HFF-Myc (cell line): ENCODE data around the gene TRIM33.

Source experiments
- DNase-seq: peaks from one replicate; pipeline ENCODE4 v3.0.0-alpha.2; 2011; ENCODE audit warnings: low read depth; ENCODE audit errors: extremely low read depth
- H3K4me3 ChIP-seq: replicated peaks from 2 replicates; pipeline ENCODE4 v1.5.1; 2011; ENCODE audit warnings: low read depth, mild to moderate bottlenecking, control low read depth, low read length
- TF ChIP-seq, protein P1 (sequence below): IDR thresholded peaks from 2 replicates; pipeline ENCODE4 v1.5.1; 2012; ENCODE audit warnings: mild to moderate bottlenecking, low read depth, low read length, control low read depth; ENCODE audit errors: missing control alignments

The TRIM33 gene

GRCh38 chr1:114470681-114471080 lies 40.3 kb downstream of the TRIM33 start:
- TF ChIP-seq, protein P1, sequence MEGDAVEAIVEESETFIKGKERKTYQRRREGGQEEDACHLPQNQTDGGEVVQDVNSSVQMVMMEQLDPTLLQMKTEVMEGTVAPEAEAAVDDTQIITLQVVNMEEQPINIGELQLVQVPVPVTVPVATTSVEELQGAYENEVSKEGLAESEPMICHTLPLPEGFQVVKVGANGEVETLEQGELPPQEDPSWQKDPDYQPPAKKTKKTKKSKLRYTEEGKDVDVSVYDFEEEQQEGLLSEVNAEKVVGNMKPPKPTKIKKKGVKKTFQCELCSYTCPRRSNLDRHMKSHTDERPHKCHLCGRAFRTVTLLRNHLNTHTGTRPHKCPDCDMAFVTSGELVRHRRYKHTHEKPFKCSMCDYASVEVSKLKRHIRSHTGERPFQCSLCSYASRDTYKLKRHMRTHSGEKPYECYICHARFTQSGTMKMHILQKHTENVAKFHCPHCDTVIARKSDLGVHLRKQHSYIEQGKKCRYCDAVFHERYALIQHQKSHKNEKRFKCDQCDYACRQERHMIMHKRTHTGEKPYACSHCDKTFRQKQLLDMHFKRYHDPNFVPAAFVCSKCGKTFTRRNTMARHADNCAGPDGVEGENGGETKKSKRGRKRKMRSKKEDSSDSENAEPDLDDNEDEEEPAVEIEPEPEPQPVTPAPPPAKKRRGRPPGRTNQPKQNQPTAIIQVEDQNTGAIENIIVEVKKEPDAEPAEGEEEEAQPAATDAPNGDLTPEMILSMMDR = no peak

GRCh38 chr1:114468710-114469468 lies 42.1 kb downstream of the TRIM33 start:
- H3K4me3 ChIP-seq = no peak overlapping the region
- DNase-seq = no peak
- TF ChIP-seq, protein P1 = no peak

More at GRCh38 chr1:114470681-114471080, 40.3 kb downstream of the TRIM33 start:
- no peak for DNase-seq
- no peak overlapping the region for H3K4me3 ChIP-seq

- no peak overlapping the region for H3K4me3 ChIP-seq
- no peak for DNase-seq
- TF ChIP-seq, protein P1 = no peak
These were observed 43.0 kb downstream of the TRIM33 start for GRCh38 chr1:114468047-114468446.

DNA sequence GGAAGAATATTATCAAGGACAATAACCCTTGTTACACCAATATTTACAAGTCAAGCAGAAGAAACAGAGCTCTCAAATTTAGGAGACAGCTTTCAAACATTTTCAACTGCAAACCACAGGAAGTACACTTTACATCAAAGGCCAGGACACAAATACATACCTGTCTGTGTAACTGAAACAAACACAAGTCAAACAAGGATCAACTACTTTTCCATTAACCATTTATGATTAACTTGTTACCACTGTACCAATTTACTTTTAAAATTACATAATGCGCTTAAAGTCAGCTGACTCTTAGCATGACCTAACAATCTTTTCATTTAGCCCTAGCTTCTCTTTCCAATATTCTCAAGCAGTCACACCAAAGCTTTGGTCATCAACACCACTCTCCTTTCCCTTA lies 43.5 kb downstream of the TRIM33 start:
- no peak overlapping the region for H3K4me3 ChIP-seq
- DNase-seq = no peak
- TF ChIP-seq, protein P1 = no peak

GRCh38 chr1:114466334-114467014 lies 44.5 kb downstream of the TRIM33 start:
- no peak overlapping the region for H3K4me3 ChIP-seq
- TF ChIP-seq, protein P1 = no peak
- no peak for DNase-seq

GRCh38 chr1:114462963-114463362 lies 48.0 kb downstream of the TRIM33 start:
- TF ChIP-seq, protein P1 = no peak
- no peak for DNase-seq
- no peak overlapping the region for H3K4me3 ChIP-seq
